Hematopoietic multipotent progenitor cell treated with erythropoietin and hydrocortisone succinate and interleukin-3 and kit ligand, for 6 days (in vitro differentiated cells): ENCODE results near the gene JAZF1.
A peak's percentile ranks its signal among the peaks of the same experiment; 100 is the strongest.

ENCODE experiments used
- DNase-seq: peaks from one replicate; pipeline ENCODE4 v3.0.0-alpha.2; 2015

The JAZF1 gene

DNA sequence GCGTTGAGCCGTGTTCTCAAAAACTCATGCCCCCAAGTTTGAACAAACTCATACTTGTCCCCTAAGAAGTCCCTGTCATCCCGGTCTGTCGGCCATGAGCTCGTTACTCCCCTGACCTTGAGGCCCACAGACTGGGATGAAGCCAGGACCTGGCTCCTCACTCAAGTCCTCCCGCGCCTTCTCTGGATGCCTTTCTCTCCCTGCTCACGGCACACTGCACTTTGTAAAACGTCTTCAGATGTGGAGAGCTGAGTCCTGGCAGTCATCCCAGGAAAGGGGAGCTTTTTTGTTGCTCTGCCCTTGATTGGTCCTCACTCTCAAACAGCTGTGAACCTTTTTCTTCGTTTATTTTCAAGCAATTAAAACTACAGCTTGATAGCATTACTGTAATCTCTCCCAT, 110.8 kb downstream of the JAZF1 start:
- DNase-seq: no peak

DNA sequence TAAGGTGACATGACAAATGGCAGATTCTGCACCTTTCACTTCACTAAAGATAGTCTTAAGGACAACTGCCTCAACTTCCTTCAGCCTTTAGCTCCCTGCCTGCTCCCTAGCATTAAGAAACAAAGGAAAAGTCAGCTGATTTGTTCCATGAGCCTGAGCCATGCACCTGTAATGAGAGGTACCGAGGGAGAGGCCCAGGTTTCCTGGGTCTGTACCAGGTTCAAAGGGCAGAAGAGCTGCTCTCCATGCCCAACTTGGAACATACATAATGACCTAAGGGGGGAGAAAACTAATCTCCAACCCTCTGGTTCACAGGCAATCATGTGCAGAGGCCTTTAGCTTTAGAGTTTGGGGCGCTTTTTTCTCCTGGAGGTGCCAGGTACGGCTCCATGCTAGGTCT, 111.2 kb downstream of the JAZF1 start:
- no peak for DNase-seq

DNA sequence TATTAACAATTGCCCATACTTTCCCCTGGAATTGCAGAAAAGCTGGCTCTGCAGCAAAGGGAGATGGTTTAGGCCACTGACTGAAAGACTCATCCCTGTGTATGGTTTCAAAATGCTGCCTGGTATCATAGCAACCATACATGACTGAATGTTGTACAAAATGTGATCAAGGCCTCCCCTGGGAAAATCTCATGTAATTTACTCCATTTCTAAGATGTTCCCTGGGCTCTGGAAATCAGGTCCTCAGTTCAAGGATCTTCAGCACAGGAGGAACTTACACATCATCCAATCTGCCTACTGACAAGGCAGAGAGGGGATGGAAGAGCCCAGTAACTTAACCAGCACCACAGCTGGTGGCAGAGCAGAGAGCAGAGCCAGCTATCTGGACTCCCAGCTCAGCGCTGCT, 111.8 kb downstream of the JAZF1 start:
- peak; percentile 15 for DNase-seq

- DNase-seq: no peak
Observed at GRCh38 chr7:28067171-28067570, 113.4 kb downstream of the JAZF1 start.

- DNase-seq: no peak
Observed at GRCh38 chr7:28065721-28066285, 114.8 kb downstream of the JAZF1 start.

GRCh38 chr7:28065308-28065707, 115.3 kb downstream of the JAZF1 start:
- no peak for DNase-seq

DNA sequence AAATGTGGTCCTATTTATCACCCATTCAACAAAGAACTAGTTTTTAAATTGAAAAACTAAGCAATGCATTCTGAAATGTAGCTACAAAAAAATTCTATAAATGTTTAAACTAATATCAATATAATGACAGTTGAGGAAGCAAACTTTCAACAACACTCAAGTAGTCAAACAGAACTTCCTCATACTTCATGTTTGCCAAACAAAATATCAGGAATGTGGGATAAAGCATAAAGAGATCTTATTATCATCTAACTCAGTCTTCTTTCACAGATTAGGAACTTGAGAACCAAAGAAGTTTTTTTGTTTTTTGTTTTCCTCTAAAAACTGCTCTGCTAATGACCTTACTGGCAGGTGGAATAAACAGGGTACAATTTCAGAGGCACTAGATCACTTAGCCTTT, 116.2 kb downstream of the JAZF1 start:
- no peak for DNase-seq

DNA sequence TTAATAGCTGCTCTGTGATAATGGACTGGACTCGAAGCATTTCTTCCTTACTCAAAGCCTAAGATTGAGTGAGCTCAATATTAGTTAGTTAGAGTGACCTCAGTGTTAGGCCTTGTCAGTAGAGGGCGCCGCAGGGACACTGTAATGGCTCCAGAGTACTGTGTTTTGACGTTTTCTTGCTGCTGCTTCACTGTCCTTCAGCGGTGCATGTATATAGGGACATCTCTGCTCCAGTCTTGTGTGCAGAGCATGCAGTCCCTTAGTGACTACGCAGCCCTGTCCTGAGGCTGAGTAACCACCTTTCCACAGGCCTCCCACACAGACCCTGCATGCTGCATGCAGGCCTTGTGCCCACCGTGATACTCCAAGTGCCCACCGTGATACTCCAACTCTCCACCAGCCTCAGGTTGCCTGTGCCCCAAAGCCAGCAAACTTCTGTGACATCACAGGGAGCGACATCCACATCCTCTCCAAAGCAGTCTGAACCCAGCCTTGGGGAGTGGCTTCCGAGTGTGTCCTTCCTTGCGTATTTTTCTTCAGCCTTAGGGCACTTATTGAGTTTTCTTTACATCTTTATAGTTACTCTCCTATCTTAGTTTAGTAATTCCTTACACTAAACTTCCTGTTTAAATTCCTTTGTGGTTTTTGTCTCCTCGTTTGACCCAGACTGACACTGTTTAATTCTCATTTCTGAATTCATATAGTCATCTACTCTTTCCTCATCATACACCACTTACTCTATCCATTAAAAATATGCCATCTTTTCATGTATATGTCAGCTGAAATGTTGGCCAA, 118.2 kb downstream of the JAZF1 start:
- DNase-seq: peak; percentile 91

DNA sequence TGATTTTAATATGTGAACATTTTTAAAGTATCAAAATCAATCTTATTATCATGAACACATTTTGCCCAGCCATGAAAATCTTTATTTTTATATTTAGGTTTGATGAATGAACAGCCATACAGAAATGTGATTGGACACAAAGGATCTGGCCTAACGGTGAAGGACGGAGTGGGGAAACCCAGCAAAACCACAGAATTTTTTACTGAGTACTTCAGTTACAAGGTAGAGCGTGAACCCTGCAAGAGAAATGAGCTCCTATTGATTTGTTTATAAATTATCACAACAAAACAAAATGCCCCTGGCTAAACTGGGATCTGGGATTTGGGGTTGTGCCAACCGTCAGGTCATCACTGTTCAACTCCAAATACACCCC, 118.8 kb downstream of the JAZF1 start:
- no peak for DNase-seq

GRCh38 chr7:28060371-28060950, 120.1 kb downstream of the JAZF1 start:
- no peak for DNase-seq

GRCh38 chr7:28055161-28055544, 125.4 kb downstream of the JAZF1 start:
- DNase-seq: no peak

- no peak for DNase-seq
Observed at GRCh38 chr7:28054531-28055160, 125.9 kb downstream of the JAZF1 start.

DNA sequence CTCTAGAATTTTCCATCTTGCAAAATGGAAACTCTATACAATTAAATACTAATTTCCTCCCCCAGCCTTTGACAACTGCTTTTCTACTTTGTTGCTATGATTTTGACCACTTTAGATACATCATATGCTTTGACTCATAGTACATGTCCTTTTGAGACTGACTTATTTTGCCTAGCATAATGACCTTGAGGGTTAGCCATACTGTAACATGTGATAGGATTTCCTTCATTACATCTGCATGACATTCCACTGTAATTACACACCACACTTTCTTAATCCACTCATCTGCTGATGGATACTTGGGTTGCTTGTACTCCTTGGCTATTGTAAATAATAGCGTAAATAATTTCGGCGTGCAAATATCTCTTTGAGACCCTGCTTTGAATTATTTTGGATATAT, 127.7 kb downstream of the JAZF1 start:
- no peak for DNase-seq

GRCh38 chr7:28048694-28049093, 131.9 kb downstream of the JAZF1 start:
- DNase-seq: no peak

GRCh38 chr7:28046035-28046434, 134.6 kb downstream of the JAZF1 start:
- DNase-seq: no peak

- DNase-seq: no peak
Observed at GRCh38 chr7:28045592-28045991, 135.0 kb downstream of the JAZF1 start.

GRCh38 chr7:28044825-28045224, 135.8 kb downstream of the JAZF1 start:
- no peak for DNase-seq

- DNase-seq: no peak
Observed at GRCh38 chr7:28042721-28043120, 137.9 kb downstream of the JAZF1 start.

DNA sequence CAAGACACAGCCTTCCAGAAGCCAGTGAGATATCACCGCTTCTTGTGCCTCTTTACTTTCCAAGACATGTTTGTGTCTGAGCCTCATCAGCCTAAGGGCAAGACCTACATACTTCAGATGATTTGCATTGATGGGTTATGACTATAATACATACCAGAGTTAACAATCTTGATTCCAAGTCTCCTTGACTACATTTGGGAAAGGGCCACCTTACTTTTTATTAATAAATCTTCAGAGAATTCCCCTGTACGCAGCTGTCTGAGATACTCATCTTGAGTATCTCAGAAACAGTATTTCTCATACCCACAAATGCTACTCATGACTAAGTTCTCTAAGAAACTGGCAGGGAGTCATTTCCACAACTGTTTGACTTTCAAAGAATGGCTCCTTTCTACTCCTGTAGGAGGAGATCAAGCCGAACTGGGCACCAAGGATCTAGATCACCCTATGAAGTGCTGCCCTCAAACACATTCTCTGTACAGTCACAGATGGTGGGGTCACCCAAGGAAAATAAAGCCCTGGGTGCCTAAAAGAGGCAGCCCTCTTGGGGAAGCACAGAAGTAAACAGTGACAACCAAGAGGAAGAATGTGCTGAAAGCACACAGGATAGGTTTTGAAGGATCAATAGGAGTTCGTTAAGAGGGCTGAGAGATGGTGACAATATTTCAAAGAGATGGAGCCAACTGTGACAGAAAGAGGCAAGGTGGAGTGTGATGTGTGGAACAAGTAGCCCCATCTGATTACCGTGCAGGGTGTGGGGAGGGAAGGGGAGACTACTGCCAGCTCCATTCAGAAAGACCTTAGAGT, 138.9 kb downstream of the JAZF1 start:
- no peak for DNase-seq

DNA sequence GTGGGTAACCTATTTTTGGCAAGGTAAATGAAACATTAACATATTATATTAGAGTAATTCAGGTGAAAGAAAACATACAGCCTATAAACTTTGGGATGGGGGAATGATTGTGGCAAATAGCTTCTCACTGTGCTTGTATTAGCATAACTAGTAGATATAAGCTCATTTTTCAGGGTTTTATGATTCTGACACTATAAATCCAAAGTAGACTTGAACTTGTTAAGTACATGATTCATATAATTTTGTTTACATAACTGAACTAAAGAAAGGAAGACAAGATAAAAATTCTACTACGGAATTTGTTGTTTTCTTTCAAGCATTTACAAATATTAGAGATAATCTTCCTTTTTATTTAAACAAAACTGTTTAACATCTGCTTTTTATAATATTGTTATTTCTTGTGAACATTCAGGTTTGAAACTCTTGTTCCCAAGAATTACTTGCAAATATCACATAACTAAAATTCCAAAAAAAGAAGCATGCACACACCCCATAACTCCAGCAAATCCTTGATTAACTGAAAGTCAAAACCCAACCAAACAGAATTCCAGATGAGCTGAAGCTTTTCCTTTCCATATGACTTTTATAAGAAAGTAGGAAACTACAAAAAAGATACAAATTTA, 142.3 kb downstream of the JAZF1 start:
- DNase-seq: no peak

GRCh38 chr7:28037220-28038010, 143.2 kb downstream of the JAZF1 start:
- DNase-seq: peak; percentile 85

DNA sequence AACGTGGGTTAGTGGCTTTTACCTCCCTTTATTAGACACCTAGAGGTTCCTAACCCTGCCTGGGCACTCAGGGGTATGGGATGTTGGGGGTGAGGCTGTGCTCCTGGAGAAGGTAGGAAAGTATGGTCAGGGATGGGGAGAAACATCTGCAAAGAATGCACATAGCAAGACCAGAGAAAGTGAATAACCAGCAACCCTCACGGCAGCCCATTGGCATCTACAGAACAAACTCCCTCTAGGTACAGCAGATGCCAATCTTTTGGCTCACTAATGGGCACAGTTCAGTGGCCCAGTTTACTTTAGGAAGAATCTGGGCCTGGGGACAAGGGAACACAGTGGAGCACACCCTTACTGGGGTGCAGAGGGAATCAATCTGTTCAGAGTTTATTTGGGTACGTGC, 143.9 kb downstream of the JAZF1 start:
- no peak for DNase-seq
